ENCODE data around the gene UBR7. TPM values are rescaled to one million over a fixed set of nuclear protein-coding genes. Genes with fewer than 3 reads are reported as not detected.
A peak's percentile ranks its signal among the peaks of the same experiment; 100 is the strongest.
"Not testable (repeated sequence)": the region's sequence is repeated elsewhere in the genome, so short reads cannot be mapped to it uniquely, and the experiment has no call there.

The UBR7 gene, protein sequence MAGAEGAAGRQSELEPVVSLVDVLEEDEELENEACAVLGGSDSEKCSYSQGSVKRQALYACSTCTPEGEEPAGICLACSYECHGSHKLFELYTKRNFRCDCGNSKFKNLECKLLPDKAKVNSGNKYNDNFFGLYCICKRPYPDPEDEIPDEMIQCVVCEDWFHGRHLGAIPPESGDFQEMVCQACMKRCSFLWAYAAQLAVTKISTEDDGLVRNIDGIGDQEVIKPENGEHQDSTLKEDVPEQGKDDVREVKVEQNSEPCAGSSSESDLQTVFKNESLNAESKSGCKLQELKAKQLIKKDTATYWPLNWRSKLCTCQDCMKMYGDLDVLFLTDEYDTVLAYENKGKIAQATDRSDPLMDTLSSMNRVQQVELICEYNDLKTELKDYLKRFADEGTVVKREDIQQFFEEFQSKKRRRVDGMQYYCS
- 8.3 TPM for total RNA-seq

DNA sequence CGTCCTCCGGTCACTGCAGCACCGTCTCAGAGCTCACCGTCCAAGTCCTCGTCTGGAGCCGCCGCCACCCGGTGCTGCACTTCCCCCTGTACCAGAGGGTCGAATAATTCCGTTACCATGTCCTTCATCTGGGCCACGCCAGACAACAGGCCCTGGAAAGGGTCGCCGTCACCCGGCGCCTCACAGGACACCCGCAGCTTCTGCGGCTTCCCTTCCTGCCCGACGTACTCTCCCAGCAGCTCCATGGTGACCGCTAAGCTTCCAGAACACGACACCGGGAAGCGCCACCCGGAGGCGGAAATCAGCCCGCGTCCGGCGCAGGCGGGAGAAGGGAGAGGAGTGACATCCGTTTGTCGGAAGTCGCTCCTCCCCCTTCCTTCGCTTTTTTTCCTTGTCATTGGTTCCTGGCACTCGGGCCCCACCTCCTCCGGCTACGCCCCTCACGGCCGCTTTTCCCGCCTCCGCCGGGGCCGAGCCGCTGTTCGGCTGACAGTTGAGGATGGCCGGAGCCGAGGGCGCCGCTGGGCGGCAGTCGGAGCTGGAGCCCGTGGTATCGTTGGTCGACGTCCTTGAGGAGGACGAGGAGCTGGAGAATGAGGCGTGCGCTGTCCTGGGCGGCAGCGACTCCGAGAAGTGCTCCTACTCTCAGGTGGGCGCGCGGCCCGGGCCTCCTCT, at the start of gene UBR7, which contains the start of gene GON7:
Gene UBR7, plus strand, starts transcription at position 464 of the 675 bp plus-strand sequence. Its CDS starts 36 bp downstream, at position 500.
Gene GON7, minus strand, starts transcription at position 273 of the 675 bp plus-strand sequence. Its CDS starts 28 bp downstream, at position 245.
- peak; percentile 78 to 97 for DNase-seq (ENCODE audit: low spot score in 2 of 2)
- intact Hi-C loops (cut with DNase I): loop anchor here (1.0 to 5.0 kb wide), 3 partner anchors 23 to 126 kb away; partner anchors contain the start of genes BTBD7, ITPK1 and MOAP1

DNA sequence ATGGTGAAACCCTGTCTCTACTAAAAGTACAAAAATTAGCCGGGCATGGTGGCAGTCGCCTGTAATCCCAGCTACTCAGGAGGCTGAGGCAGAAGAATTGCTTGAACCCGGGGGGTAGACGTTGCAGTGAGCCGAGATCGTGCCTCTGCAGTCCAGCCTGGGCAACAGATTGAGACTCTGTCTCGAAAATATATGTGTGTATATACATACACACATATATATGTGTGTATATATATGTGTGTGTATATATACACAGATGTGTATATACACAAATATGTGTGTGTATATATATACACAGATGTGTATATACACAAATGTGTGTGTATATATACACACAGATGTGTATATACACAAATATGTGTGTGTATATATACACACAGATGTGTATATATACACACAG, 48.7 kb upstream of the UBR7 start:
- H3K27me3 ChIP-seq; H3K9me3 ChIP-seq; H3K4me3 ChIP-seq; H3K36me3 ChIP-seq; H3K4me1 ChIP-seq; intact Hi-C loops (cut with DNase I); DNase-seq (ENCODE audit: low spot score in 2 of 2); H3K27ac ChIP-seq: not testable (repeated sequence)

More for the DNA sequence above, at the start of gene UBR7, which contains the start of gene GON7:
- Histone ChIP-seq H3K36me3 (peaks cover 10% of the 10 kb centered on the region in 2 donors), H3K9me3 (no peaks in the 10 kb centered on the region), H3K4me1 (peaks cover 8 to 11% of the 10 kb centered on the region in 2 donors), H3K4me3 (peak within 1 kb of the TSS; percentile 65 to 72), H3K27ac (peak within 1 kb of the TSS; percentile 85 to 86), H3K27me3 (no peaks in the 10 kb centered on the region)
- TF ChIP-seq, protein P1, sequence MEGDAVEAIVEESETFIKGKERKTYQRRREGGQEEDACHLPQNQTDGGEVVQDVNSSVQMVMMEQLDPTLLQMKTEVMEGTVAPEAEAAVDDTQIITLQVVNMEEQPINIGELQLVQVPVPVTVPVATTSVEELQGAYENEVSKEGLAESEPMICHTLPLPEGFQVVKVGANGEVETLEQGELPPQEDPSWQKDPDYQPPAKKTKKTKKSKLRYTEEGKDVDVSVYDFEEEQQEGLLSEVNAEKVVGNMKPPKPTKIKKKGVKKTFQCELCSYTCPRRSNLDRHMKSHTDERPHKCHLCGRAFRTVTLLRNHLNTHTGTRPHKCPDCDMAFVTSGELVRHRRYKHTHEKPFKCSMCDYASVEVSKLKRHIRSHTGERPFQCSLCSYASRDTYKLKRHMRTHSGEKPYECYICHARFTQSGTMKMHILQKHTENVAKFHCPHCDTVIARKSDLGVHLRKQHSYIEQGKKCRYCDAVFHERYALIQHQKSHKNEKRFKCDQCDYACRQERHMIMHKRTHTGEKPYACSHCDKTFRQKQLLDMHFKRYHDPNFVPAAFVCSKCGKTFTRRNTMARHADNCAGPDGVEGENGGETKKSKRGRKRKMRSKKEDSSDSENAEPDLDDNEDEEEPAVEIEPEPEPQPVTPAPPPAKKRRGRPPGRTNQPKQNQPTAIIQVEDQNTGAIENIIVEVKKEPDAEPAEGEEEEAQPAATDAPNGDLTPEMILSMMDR (IDR thresholded peaks at IDR 0.05): peak in 2 of 3 experiments; percentile 5 to 31

DNA sequence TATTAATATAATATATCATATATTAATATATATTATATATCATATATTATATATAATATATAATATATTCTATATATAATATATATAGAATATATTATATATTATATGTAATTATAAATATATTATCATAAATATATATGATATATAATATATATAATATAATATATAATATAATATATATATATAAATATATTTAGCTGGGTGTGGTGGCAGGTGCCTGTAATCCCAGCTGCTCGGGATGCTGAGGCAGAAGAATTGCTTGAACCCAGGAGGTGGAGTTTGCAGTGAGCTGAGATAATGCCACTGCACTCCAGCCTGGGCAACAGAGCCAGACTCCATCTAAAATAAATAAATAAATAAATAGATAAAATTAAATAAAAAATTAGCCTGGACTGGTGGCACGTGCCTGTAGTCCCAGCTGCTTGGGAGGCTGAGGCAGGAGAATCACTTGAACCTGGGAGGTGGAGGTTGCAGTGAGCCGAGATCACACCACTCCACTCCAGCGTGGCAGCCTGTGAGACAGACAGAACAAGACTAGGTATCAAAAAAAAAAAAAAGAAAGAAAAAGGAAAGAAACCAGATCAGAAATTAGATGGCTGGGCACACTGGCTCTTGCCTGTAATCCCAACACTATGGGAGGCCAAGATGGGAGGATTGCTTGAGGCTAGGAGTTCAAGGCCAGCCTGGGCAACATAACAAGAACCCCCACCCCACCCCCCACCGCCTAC, 47.3 kb upstream of the UBR7 start:
- H3K36me3 ChIP-seq; DNase-seq (ENCODE audit: low spot score in 2 of 2); H3K4me1 ChIP-seq; H3K27ac ChIP-seq; H3K27me3 ChIP-seq; H3K4me3 ChIP-seq; intact Hi-C loops (cut with DNase I); H3K9me3 ChIP-seq: not testable (repeated sequence)

DNA sequence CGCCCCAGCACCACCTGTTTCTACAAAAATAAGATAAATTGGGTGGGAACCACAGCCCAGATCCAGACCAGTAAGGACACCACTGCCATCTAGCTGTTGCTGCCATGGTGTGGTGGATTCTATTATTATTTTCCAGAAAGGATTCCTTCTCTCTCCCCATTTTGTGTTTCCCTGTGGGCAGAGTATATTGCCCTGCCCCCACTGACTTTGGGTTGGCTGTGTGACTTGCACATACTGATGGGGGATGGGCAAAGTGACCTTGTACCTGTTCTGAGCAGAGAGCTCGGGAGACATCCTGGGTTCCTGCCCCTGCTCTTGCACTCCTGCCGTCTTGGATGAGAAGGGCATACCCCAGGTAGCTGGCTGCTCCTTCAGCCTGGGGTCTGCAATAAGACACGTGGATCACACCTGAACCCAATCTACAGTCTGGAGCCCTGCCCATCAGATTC, 46.7 kb upstream of the UBR7 start:
- Histone ChIP-seq H3K9me3 (no peaks in the 10 kb centered on the region), H3K4me1 (no peaks in the 10 kb centered on the region), H3K36me3 (no peaks in the 10 kb centered on the region), H3K27ac (no peak overlapping the region), H3K4me3 (no peak overlapping the region), H3K27me3 (no peaks in the 10 kb centered on the region)
- TF ChIP-seq, protein P1 (IDR thresholded peaks at IDR 0.05): peak in 1 of 3 experiments; percentile 15
- intact Hi-C loops (cut with DNase I): no loop called here
- DNase-seq (ENCODE audit: low spot score in 2 of 2): no peak

DNA sequence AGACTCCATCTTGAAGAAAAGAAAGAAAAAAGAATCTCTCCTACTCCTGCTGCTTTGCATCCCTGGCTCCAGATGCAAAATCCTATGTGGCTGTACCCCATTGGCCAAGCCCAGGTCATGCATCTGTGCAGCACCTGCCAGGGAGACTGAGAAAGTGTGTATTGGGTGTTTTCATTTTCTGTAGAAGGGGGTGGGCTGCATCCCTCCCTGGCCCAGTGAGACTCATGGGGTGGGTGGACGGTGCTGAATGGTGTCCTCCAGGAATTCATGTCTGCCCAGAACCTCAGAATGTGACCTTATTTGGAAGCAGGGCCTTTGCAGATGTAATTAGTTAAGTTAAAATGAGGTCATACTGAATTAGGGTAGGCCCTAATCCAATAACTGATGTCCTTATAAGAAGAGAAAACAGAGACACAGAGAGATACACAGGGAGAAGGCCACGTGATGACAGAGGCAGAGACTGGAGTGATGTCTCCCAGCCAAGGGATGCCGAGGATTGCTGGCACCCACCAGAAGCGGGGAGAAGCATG, 45.6 kb upstream of the UBR7 start:
- no peaks in the 10 kb centered on the region for H3K9me3 ChIP-seq
- H3K4me3 ChIP-seq: no peak overlapping the region
- TF ChIP-seq, protein P1 (IDR thresholded peaks at IDR 0.05): no peak
- no peaks in the 10 kb centered on the region for H3K27me3 ChIP-seq
- H3K4me1 ChIP-seq: no peaks in the 10 kb centered on the region
- H3K36me3 ChIP-seq: no peaks in the 10 kb centered on the region
- no peak overlapping the region for H3K27ac ChIP-seq
- DNase-seq (ENCODE audit: low spot score in 2 of 2): no peak
- intact Hi-C loops (cut with DNase I): no loop called here

DNA sequence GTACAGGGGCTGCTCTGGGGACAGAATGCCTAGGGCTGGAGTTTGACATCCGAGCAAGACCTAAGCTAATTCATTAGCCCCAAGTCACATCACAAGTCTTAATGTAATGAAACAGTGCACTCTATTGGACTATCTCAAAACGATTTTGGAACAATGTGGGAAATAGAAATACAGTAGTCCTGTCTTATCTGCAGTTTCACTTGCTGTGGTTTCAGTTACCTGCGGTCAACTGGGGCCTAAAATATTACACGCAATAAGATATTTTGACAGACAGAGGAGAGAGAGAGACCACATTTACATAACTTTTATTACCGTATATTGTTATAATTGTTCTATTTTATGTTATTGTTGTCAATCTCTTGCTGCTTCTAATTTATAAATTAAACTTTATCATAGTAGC, 43.5 kb upstream of the UBR7 start:
- Histone ChIP-seq H3K4me3 (no peak overlapping the region), H3K27me3 (no peaks in the 10 kb centered on the region), H3K27ac (no peak overlapping the region), H3K9me3 (no peaks in the 10 kb centered on the region), H3K36me3 (no peaks in the 10 kb centered on the region), H3K4me1 (no peaks in the 10 kb centered on the region)
- DNase-seq (ENCODE audit: low spot score in 2 of 2): no peak
- intact Hi-C loops (cut with DNase I): no loop called here
- TF ChIP-seq, protein P1 (IDR thresholded peaks at IDR 0.05): no peak

DNA sequence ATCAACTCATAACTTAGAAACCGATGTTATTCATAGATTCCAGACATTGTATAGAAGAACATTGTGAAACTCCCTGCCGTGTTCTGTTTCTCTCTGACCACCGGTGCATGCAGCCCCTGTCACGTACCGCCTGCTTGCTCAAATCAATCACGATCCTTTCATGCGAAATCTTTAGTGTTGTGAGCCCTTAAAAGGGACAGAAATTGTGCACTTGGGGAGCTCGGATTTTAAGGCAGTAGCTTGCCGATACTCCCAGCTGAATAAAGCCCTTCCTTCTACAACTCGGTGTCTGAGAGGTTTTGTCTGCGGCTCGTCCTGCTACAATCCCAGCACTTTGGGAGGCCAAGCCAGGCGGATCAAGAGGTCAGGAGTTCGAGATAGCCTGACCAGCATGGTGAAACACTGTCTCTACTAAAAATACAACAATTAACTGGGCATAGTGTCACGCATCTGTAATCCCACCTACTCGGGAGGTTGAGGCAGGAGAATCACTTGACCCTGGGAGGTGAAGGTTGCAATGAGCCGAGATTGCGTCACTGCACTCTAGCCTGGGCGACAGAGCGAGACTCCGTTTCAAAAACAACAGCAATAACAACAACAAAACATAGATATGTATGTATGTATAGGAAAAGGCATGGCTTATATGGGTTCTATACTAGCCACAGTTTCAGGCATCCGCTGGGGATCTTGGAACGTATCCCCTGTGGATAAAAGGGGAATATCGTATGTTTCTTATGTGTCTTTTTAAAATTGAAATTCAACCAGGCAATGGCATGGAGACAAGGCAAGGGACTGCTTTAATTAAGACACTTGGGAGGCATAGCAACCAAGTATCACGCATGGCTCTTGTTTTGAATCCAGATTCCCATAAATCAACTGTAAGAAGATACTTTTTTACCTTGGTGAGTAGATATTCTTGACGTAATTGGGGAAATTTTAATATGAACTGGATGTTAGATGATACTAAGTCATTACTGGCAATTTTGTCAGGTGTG, 41.5 kb upstream of the UBR7 start:
- H3K36me3 ChIP-seq; H3K9me3 ChIP-seq; H3K4me3 ChIP-seq; H3K4me1 ChIP-seq; H3K27ac ChIP-seq; DNase-seq (ENCODE audit: low spot score in 2 of 2); intact Hi-C loops (cut with DNase I); H3K27me3 ChIP-seq: not testable (repeated sequence)

DNA sequence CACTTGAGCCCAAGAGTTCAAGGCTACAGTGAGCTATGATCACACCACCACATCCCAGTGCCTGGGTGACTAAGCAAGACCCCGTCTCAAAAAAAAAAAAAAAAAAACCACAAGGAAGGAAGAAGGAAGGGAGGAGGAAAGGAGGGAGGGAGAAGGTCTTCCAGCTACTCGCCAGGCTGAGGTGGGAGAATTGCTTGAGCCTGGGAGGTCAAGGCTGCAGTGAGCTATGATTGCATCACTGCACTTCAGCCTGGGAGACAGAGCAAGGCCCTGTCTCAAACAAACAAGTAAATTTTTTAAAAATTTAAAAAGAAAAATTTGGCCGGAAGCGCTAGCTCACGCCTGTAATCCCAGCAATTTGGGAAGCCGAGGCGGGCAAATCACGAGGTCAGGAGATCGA, 38.4 kb upstream of the UBR7 start:
- H3K36me3 ChIP-seq; H3K9me3 ChIP-seq; intact Hi-C loops (cut with DNase I); DNase-seq (ENCODE audit: low spot score in 2 of 2); H3K27me3 ChIP-seq; H3K27ac ChIP-seq; H3K4me3 ChIP-seq; H3K4me1 ChIP-seq: not testable (repeated sequence)
